Measurements from ENCODE around the gene XPC.

- TF ChIP-seq RAD21 (conservative IDR thresholded peaks at IDR 0.05): no peak
- no peak for TF ChIP-seq CTCF (IDR thresholded peaks at IDR 0.05; ENCODE audit: poor library complexity, severe bottlenecking)
- TF ChIP-seq TAF1 (IDR thresholded peaks at IDR 0.05; ENCODE audit: low read depth): no peak
- no peak for TF ChIP-seq EP300 (conservative IDR thresholded peaks at IDR 0.05; ENCODE audit: poor library complexity, severe bottlenecking)
- TF ChIP-seq EZH2 (IDR thresholded peaks at IDR 0.05; ENCODE audit: borderline replicate concordance, insufficient read depth, low read length, poor library complexity, severe bottlenecking): no peak
Observed at GRCh38 chr3:14137445-14137844, 41.0 kb downstream of the XPC start.
